Liver (tissue), 9 donors: Measurements from ENCODE around the gene STX5. TPM values are rescaled to one million over a fixed set of nuclear protein-coding genes. Genes with fewer than 3 reads are reported as not detected.

ENCODE experiments used
- DNase-seq: peaks from one replicate; pipeline ENCODE4 v3.0.0-alpha.2; 2017; ENCODE audit warnings: low spot score
- H3K27ac ChIP-seq, 2 donors: one replicate each; pipeline ENCODE4 v1.7.0; 2013; ENCODE audit warnings: inconsistent platforms in 2 of 2, low read length in 2 of 2, control low read depth in 1 of 2, low read depth in 1 of 2, mild to moderate bottlenecking in 1 of 2
- H3K27me3 ChIP-seq, 4 donors: one replicate each; pipeline versions ENCODE4 v1.6.1 to v1.7.0; 2013; ENCODE audit warnings: low read length in 3 of 4, inconsistent platforms in 1 of 4, mild to moderate bottlenecking in 1 of 4, moderate library complexity in 1 of 4; ENCODE audit not compliant: control insufficient read depth in 4 of 4, insufficient read depth in 4 of 4
- H3K36me3 ChIP-seq, 4 donors: one replicate each; pipeline versions ENCODE4 v1.6.1 to v1.7.0; 2013; ENCODE audit warnings: low read length in 3 of 4, mild to moderate bottlenecking in 3 of 4, low read depth in 1 of 4, moderate library complexity in 1 of 4; ENCODE audit not compliant: control insufficient read depth in 4 of 4, insufficient read depth in 3 of 4
- H3K4me1 ChIP-seq, 4 donors: one replicate each; pipeline versions ENCODE4 v1.6.1 to v1.7.0; 2013; ENCODE audit warnings: low read length in 3 of 4, mild to moderate bottlenecking in 3 of 4, moderate library complexity in 1 of 4; ENCODE audit not compliant: control insufficient read depth in 4 of 4, insufficient read depth in 4 of 4
- H3K4me3 ChIP-seq, 3 donors: one replicate each; pipeline versions ENCODE4 v1.6.1 to v1.7.0; 2013; ENCODE audit warnings: low read length in 3 of 3, control low read depth in 1 of 3, low read depth in 1 of 3, mild to moderate bottlenecking in 1 of 3
- H3K9ac ChIP-seq, 2 donors: one replicate each; pipeline ENCODE4 v1.7.0; 2013; ENCODE audit warnings: low read length in 2 of 2, mild to moderate bottlenecking in 2 of 2, moderate library complexity in 2 of 2, control low read depth in 1 of 2, low read depth in 1 of 2
- H3K9me3 ChIP-seq, 4 donors: one replicate each; pipeline versions ENCODE4 v1.6.1 to v1.7.0; 2013; ENCODE audit warnings: low read length in 3 of 4; ENCODE audit not compliant: control insufficient read depth in 4 of 4
- ATF3 ChIP-seq: IDR thresholded peaks from 2 replicates; pipeline ENCODE4 v1.6.1; 2016; ENCODE audit warnings: antibody characterized with exemption
- EGR1 ChIP-seq, 2 donors: IDR thresholded peaks; 2 replicates each; pipeline ENCODE4 v1.6.1; 2016 to 2018; ENCODE audit warnings: antibody characterized with exemption in 2 of 2, low read depth in 2 of 2
- FOXA1 ChIP-seq: IDR thresholded peaks from 2 replicates; pipeline ENCODE4 v1.6.1; 2016; ENCODE audit warnings: antibody characterized with exemption
- FOXA2 ChIP-seq: IDR thresholded peaks from 2 replicates; pipeline ENCODE4 v1.6.1; 2016; ENCODE audit warnings: antibody characterized with exemption
- GABPA ChIP-seq, 2 donors: IDR thresholded peaks in 1 of 2; conservative IDR thresholded peaks in 1 of 2; 2 replicates each; pipeline ENCODE4 v1.6.1; 2016; ENCODE audit warnings: antibody characterized with exemption in 2 of 2, mild to moderate bottlenecking in 1 of 2, moderate library complexity in 1 of 2
- HNF4A ChIP-seq, 2 donors: conservative IDR thresholded peaks; 2 replicates each; pipeline ENCODE4 v1.6.1; 2016; ENCODE audit warnings: antibody characterized with exemption in 2 of 2, mild to moderate bottlenecking in 2 of 2
- HNF4G ChIP-seq: IDR thresholded peaks from 2 replicates; pipeline ENCODE4 v1.6.1; 2016; ENCODE audit warnings: antibody characterized with exemption
- JUND ChIP-seq, 2 donors: IDR thresholded peaks; 2 replicates each; pipeline ENCODE4 v1.6.1; 2016; ENCODE audit warnings: antibody characterized with exemption in 2 of 2
- NR2F2 ChIP-seq: IDR thresholded peaks from 2 replicates; pipeline ENCODE4 v1.6.1; 2016; ENCODE audit warnings: antibody characterized with exemption
- RAD21 ChIP-seq, 2 donors: IDR thresholded peaks; 2 replicates each; pipeline ENCODE4 v1.6.1; 2016; ENCODE audit warnings: antibody characterized with exemption in 2 of 2, mild to moderate bottlenecking in 2 of 2
- REST ChIP-seq: IDR thresholded peaks from 2 replicates; pipeline ENCODE4 v1.6.1; 2016; ENCODE audit warnings: antibody characterized with exemption, mild to moderate bottlenecking
- RXRA ChIP-seq, 2 donors: IDR thresholded peaks; 2 replicates each; pipeline ENCODE4 v1.6.1; 2017 to 2018; ENCODE audit warnings: antibody characterized with exemption in 2 of 2, mild to moderate bottlenecking in 1 of 2
- SP1 ChIP-seq: IDR thresholded peaks from 2 replicates; pipeline ENCODE4 v1.6.1; 2018; ENCODE audit warnings: antibody characterized with exemption, mild to moderate bottlenecking
- TAF1 ChIP-seq: conservative IDR thresholded peaks from 2 replicates; pipeline ENCODE4 v1.6.1; 2016; ENCODE audit warnings: antibody characterized with exemption, mild to moderate bottlenecking
- YY1 ChIP-seq: IDR thresholded peaks from 2 replicates; pipeline ENCODE4 v1.6.1; 2016; ENCODE audit warnings: antibody characterized with exemption, mild to moderate bottlenecking
- ZBTB33 ChIP-seq: IDR thresholded peaks from 2 replicates; pipeline ENCODE4 v1.6.1; 2016; ENCODE audit warnings: antibody characterized with exemption
- WGBS: extraction: QIAGEN DNeasy Blood & Tissue Kit; methylation state at CpG from one replicate; pipeline ENCODE4 v1.1.7; 2013; 5-methylcytosine and 5-hydroxymethylcytosine counted together
- polyA plus RNA-seq, 2 donors: library from polyadenylated mRNA; stranded (reverse) in 1 of 2; unstranded in 1 of 2; fragments of 200-250 nt in 1 of 2; fragments of >200 nt in 1 of 2; fragmentation: Nextera tagmentation in 1 of 2; extraction: Ambion mirVana in 1 of 2; gene quantifications; one replicate each; pipeline versions ENCODE4 v1.2.1 to v1.2.3, GENCODE V29; 2013 to 2015
- total RNA-seq, 2 donors: library from RNA; depleted of rRNA; stranded (reverse); fragments of >200 nt; gene quantifications; one replicate each; pipeline ENCODE4 v1.2.3, GENCODE V29; 2014
- TF ChIP-seq, protein P1 (sequence below): fragments of 150-350 bp; IDR thresholded peaks from 2 replicates; pipeline ENCODE4 v1.5.1; 2017; ENCODE audit warnings: improper control_type of control experiment, low read depth, low read length; ENCODE audit not compliant: missing input control
- TF ChIP-seq, protein P2 (sequence below): IDR thresholded peaks from 2 replicates; pipeline ENCODE4 v1.6.1; 2016; ENCODE audit warnings: antibody characterized with exemption
- donor health status: healthy.
- donor health status: healthy.
- donor health status: healthy.
- donor health status: healthy.
- donor health status: healthy.

The STX5 gene
- total and polyA plus RNA-seq, 4 donors: 13.6 to 34.1 (median 26.1) TPM

GRCh38 chr11:62858201-62858600, 26.4 kb upstream of the STX5 start:
- no peak for TF ChIP-seq SP1
- TF ChIP-seq HNF4A (conservative IDR thresholded peaks at IDR 0.05): no peak
- TF ChIP-seq FOXA1: no peak
- no peak for TF ChIP-seq JUND (IDR thresholded peaks at IDR 0.05)
- no peak for TF ChIP-seq TAF1
- TF ChIP-seq RXRA (IDR thresholded peaks at IDR 0.05): no peak
- no peak for TF ChIP-seq NR2F2
- TF ChIP-seq, protein P1, sequence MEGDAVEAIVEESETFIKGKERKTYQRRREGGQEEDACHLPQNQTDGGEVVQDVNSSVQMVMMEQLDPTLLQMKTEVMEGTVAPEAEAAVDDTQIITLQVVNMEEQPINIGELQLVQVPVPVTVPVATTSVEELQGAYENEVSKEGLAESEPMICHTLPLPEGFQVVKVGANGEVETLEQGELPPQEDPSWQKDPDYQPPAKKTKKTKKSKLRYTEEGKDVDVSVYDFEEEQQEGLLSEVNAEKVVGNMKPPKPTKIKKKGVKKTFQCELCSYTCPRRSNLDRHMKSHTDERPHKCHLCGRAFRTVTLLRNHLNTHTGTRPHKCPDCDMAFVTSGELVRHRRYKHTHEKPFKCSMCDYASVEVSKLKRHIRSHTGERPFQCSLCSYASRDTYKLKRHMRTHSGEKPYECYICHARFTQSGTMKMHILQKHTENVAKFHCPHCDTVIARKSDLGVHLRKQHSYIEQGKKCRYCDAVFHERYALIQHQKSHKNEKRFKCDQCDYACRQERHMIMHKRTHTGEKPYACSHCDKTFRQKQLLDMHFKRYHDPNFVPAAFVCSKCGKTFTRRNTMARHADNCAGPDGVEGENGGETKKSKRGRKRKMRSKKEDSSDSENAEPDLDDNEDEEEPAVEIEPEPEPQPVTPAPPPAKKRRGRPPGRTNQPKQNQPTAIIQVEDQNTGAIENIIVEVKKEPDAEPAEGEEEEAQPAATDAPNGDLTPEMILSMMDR: no peak
- TF ChIP-seq REST: no peak
- TF ChIP-seq GABPA (IDR thresholded peaks at IDR 0.05 in 1 of 2, conservative IDR thresholded peaks at IDR 0.05 in 1 of 2): no peak
- no peak for TF ChIP-seq FOXA2
- TF ChIP-seq RAD21 (IDR thresholded peaks at IDR 0.05): no peak
- H3K4me3 ChIP-seq: no peak overlapping the region
- no peak for DNase-seq
- peaks cover 5 to 30% (median 17%) of the 10 kb centered on the region in 4 donors for H3K4me1 ChIP-seq
- H3K27me3 ChIP-seq: no peaks in the 10 kb centered on the region
- no peak overlapping the region for H3K27ac ChIP-seq
- no peak overlapping the region for H3K9ac ChIP-seq
- H3K9me3 ChIP-seq: no peaks in the 10 kb centered on the region
- H3K36me3 ChIP-seq: peaks cover 1 to 9% (median 8%) of the 10 kb centered on the region in 4 donors
- 86% methylated on average over 7 of the region's 7 CpGs for WGBS

DNA sequence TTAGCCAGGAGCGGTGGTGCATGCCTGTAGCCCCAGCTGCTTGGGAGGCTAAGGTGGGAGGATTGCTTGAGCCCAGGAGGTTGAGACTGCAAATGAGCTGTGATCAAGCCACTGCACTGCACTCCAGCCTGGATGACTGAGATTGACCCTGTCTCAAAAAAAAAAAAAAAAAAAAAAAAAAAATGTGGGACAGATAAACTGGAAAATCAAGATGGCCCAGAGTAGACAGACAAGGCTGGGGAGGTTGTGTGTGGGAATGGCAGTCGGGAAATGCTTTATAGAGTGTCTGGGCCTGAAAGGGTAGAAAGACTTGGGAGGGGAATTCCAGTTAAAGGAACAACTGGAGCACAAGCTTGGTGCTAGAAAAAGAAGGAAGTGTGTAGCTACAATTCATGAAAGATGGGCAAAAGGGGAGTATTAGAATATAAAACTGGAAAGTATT, 25.7 kb upstream of the STX5 start:
- Histone ChIP-seq H3K27ac (no peak overlapping the region), H3K36me3 (peaks cover 2 to 16% (median 14%) of the 10 kb centered on the region in 4 donors), H3K4me3 (no peak overlapping the region), H3K27me3 (no peaks in the 10 kb centered on the region), H3K9ac (no peak overlapping the region), H3K9me3 (no peaks in the 10 kb centered on the region), H3K4me1 (peaks cover 5 to 33% (median 17%) of the 10 kb centered on the region in 4 donors)
- 76% methylated on average over 2 of the region's 2 CpGs for WGBS
- no peak for DNase-seq
- no peak for TF ChIP-seq NR2F2
- no peak for TF ChIP-seq HNF4A (conservative IDR thresholded peaks at IDR 0.05)
- TF ChIP-seq, protein P2, sequence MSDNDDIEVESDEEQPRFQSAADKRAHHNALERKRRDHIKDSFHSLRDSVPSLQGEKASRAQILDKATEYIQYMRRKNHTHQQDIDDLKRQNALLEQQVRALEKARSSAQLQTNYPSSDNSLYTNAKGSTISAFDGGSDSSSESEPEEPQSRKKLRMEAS: no peak
- no peak for TF ChIP-seq ATF3
- TF ChIP-seq HNF4G: no peak
- TF ChIP-seq, protein P1: no peak
- TF ChIP-seq GABPA (IDR thresholded peaks at IDR 0.05 in 1 of 2, conservative IDR thresholded peaks at IDR 0.05 in 1 of 2): no peak
- TF ChIP-seq REST: no peak
- TF ChIP-seq EGR1 (IDR thresholded peaks at IDR 0.05; ENCODE audit: low read depth in 2 of 2): no peak
- no peak for TF ChIP-seq JUND (IDR thresholded peaks at IDR 0.05)
- TF ChIP-seq ZBTB33: no peak
- TF ChIP-seq TAF1: no peak
- no peak for TF ChIP-seq FOXA2
- no peak for TF ChIP-seq YY1
- no peak for TF ChIP-seq FOXA1
- no peak for TF ChIP-seq RAD21 (IDR thresholded peaks at IDR 0.05)
- no peak for TF ChIP-seq SP1
- TF ChIP-seq RXRA (IDR thresholded peaks at IDR 0.05): no peak
